ENCODE measurements around the gene BFSP1. TPM values are rescaled to one million over a fixed set of nuclear protein-coding genes. Genes with fewer than 3 reads are reported as not detected.

BFSP1 gene
- total and polyA plus RNA-seq, 2 of the 8 experiments (the other 6 are each of a cell fraction or from before 2014, with no cell fraction given) = 1.5 to 2.5 TPM

GRCh38 chr20:17558154-17558940 is 27.2 kb upstream of the BFSP1 start:
- H4K8ac ChIP-seq (ENCODE audit: extremely low read depth, insufficient read depth, low read length) = no peak overlapping the region
- TF ChIP-seq TCF12 (IDR thresholded peaks at IDR 0.05; ENCODE audit: low read depth, low read length) (no peak), JUND (IDR thresholded peaks at IDR 0.05; ENCODE audit: low read length) (peak; percentile 64; the same call in 1 of the 2 replicates), POLR2A (IDR thresholded peaks at IDR 0.05; ENCODE audit: control extremely low read depth in 1 of 2, low read depth in 2 of 2, low read length in 2 of 2) (peak in 1 of 2 experiments; percentile 49; a peak in 1 of 3 replicates), EP300 (IDR thresholded peaks at IDR 0.05; ENCODE audit: borderline replicate concordance in 1 of 2, low read depth in 2 of 2, low read length in 2 of 2) (no peak), YY1 (IDR thresholded peaks at IDR 0.05; ENCODE audit: low read depth, low read length) (0 out of 2 replicates have a peak, but pooled peaks have one; percentile 19)
- 0 out of 2 replicates have a peak overlapping the region, but pooled peaks have one; percentile 13 for H2AK5ac ChIP-seq (ENCODE audit: low read depth, low read length)
- ChIA-PET POLR2A (ENCODE audit: partially characterized antibody) (interaction anchor here (0.6 to 3.2 kb wide), 9 partner anchors 10 to 36 kb away, joined by 3 to 26 read pairs (median 5); partner anchors contain the start of gene DSTN), CTCF (ENCODE audit: partially characterized antibody) (interaction anchor here (0.9 to 3.5 kb wide), 5 partner anchors 12 to 59 kb away, joined by 3 to 26 read pairs (median 9); partner anchors contain the start of gene DSTN)
- peak overlapping the region; percentile 60; the same call in 1 of the 2 replicates for H2BK5ac ChIP-seq (ENCODE audit: low read depth, low read length)
- no peaks in the 10 kb centered on the region for H3K79me2 ChIP-seq (ENCODE audit: control insufficient read depth in 1 of 2, insufficient read depth in 2 of 2, low read length in 2 of 2)
- DNase-seq (ENCODE audit: low read depth in 1 of 2, low spot score in 2 of 2) (peak in 1 of 2 experiments; percentile 45), FAIRE-seq (no peak)
- H3K56ac ChIP-seq (replicated peaks; ENCODE audit: insufficient read length, low read depth, low read length) = no peak overlapping the region
- H3K9ac ChIP-seq (replicated peaks in 1 of 4; ENCODE audit: extremely low read depth in 1 of 4, low read depth in 3 of 4, low read length in 3 of 4) = no peak overlapping the region
- no peak overlapping the region for H4K91ac ChIP-seq (replicated peaks; ENCODE audit: insufficient read length, low read length)
- H3K9me3 ChIP-seq (ENCODE audit: insufficient read depth in 2 of 2, low read depth in 1 of 2, low read length in 1 of 2) = no peaks in the 10 kb centered on the region
- H2AFZ ChIP-seq (ENCODE audit: low read length) = no peak overlapping the region
- H2BK15ac ChIP-seq (ENCODE audit: low read length) = no peak overlapping the region
- H3K36me3 ChIP-seq (ENCODE audit: control insufficient read depth in 2 of 4, insufficient read depth in 4 of 4, low read length in 3 of 4) = no peaks in the 10 kb centered on the region
- 0 out of 2 replicates have a peak overlapping the region, but pooled peaks have one; percentile 66 for H3K18ac ChIP-seq (ENCODE audit: extremely low read depth, low read length)
- H3K23me2 ChIP-seq (ENCODE audit: low read depth, low read length) = no peaks in the 10 kb centered on the region
- H3K27me3 ChIP-seq (replicated peaks in 1 of 4; ENCODE audit: control insufficient read depth in 3 of 4, extremely low read depth in 1 of 4, insufficient read depth in 3 of 4, low read length in 3 of 4) = no peaks in the 10 kb centered on the region
- no peak overlapping the region for H2BK12ac ChIP-seq (ENCODE audit: low read depth, low read length)
- H3K27ac ChIP-seq (ENCODE audit: low read depth, low read length) = 0 out of 2 replicates have a peak overlapping the region, but pooled peaks have one; percentile 1
- H4K5ac ChIP-seq (ENCODE audit: insufficient read length, low read depth, low read length) = no peak overlapping the region
- no peak overlapping the region for H2BK20ac ChIP-seq (ENCODE audit: low read length)
- no peak overlapping the region for H2BK120ac ChIP-seq (replicated peaks; ENCODE audit: low read depth, low read length)
- no peak overlapping the region for H3K4me2 ChIP-seq (ENCODE audit: insufficient read depth in 1 of 2, low read depth in 2 of 2, low read length in 2 of 2)
- no peaks in the 10 kb centered on the region for H3K79me1 ChIP-seq (ENCODE audit: low read depth, low read length)
- no peak overlapping the region for H3K23ac ChIP-seq (ENCODE audit: insufficient read length)
- 89% methylated on average over 7 of the region's 7 CpGs; no CpG with 5 or more reads in 1 of the 2 experiments for WGBS, 2 experiments (ENCODE audit: extremely low coverage in 1 of 2, insufficient coverage in 1 of 2, insufficient read length in 1 of 2, insufficient replicate concordance in 2 of 2, low coverage in 1 of 2, low lambda C conversion rate in 2 of 2, missing lambda C conversion rate in 1 of 2)
- H3K4ac ChIP-seq (replicated peaks; ENCODE audit: insufficient read length, low read depth, low read length) = no peak overlapping the region
- H3K14ac ChIP-seq (ENCODE audit: insufficient read length) = no peak overlapping the region
- H3K4me1 ChIP-seq (replicated peaks in 1 of 4; ENCODE audit: control insufficient read depth in 3 of 4, insufficient read depth in 4 of 4, low read length in 3 of 4) = peaks cover 7 to 10% (median 9%) of the 10 kb centered on the region in 4 experiments; a peak in 5 of 7 replicates
- no peak overlapping the region for H3K4me3 ChIP-seq (ENCODE audit: extremely low read depth in 1 of 4, insufficient read depth in 2 of 4, low read depth in 3 of 4, low read length in 4 of 4)
- H4K20me1 ChIP-seq (replicated peaks in 1 of 2; ENCODE audit: control insufficient read depth in 1 of 2, insufficient read depth in 2 of 2, low read length in 2 of 2) = no peaks in the 10 kb centered on the region
